ENCODE results near the gene LRCH4.

The LRCH4 gene

DNA sequence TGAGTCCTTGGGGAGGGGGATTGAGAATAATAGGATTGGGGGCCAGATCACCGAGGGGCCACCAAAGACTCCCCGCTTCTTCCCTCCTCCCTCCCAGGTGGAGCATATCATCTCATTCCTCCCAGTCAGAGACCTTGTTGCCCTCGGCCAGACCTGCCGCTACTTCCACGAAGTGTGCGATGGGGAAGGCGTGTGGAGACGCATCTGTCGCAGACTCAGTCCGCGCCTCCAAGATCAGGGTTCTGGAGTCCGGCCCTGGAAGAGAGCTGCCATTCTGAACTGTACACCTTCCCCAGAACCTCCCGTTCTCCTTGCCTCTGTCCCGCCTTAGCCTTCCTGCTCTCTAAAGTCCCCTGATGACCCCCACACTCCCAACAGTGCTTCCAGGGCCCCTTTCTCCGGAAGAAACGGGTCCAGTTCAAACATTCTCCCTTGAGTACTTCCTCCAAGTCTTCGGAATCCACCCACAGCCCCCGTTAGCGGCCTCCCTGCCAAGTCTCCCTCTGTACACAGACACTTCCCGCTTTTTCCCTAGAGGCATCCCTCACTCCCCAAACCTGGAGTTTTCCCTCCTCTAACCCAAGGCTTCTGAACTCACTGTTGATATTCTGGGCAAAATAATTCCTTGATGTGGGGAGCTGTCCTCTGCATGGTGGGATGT is 4.3 kb upstream of the LRCH4 start:
- no peaks in the 10 kb centered on the region for H3K9me2 ChIP-seq (replicated peaks; ENCODE audit: low read depth, low read length)
- H4K20me1 ChIP-seq (ENCODE audit: insufficient read depth, low read length, poor library complexity, severe bottlenecking): peaks cover 7% of the 10 kb centered on the region
- H3F3A ChIP-seq (ENCODE audit: low read depth): no peaks in the 10 kb centered on the region
- TF ChIP-seq, protein P1, sequence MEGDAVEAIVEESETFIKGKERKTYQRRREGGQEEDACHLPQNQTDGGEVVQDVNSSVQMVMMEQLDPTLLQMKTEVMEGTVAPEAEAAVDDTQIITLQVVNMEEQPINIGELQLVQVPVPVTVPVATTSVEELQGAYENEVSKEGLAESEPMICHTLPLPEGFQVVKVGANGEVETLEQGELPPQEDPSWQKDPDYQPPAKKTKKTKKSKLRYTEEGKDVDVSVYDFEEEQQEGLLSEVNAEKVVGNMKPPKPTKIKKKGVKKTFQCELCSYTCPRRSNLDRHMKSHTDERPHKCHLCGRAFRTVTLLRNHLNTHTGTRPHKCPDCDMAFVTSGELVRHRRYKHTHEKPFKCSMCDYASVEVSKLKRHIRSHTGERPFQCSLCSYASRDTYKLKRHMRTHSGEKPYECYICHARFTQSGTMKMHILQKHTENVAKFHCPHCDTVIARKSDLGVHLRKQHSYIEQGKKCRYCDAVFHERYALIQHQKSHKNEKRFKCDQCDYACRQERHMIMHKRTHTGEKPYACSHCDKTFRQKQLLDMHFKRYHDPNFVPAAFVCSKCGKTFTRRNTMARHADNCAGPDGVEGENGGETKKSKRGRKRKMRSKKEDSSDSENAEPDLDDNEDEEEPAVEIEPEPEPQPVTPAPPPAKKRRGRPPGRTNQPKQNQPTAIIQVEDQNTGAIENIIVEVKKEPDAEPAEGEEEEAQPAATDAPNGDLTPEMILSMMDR (conservative IDR thresholded peaks at IDR 0.05; ENCODE audit: low read length): no peak
- no peak for TF ChIP-seq EZH2phosphoT487 (IDR thresholded peaks at IDR 0.05; ENCODE audit: borderline replicate concordance)
- no peaks in the 10 kb centered on the region for H3K27me3 ChIP-seq (ENCODE audit: insufficient read depth, low read length, poor library complexity, severe bottlenecking)
- H3K79me2 ChIP-seq (ENCODE audit: insufficient read depth, low read length): peaks cover 7% of the 10 kb centered on the region
- H3K4me2 ChIP-seq (ENCODE audit: low read depth, low read length, poor library complexity, severe bottlenecking): no peak overlapping the region
- H2AFZ ChIP-seq (ENCODE audit: low read length): no peak overlapping the region
- H3K4me3 ChIP-seq (ENCODE audit: low read length, poor library complexity, severe bottlenecking): no peak overlapping the region
- H3K9me3 ChIP-seq (ENCODE audit: insufficient read depth, low read depth, low read length): no peaks in the 10 kb centered on the region
- peaks cover 3% of the 10 kb centered on the region for H3K4me1 ChIP-seq (ENCODE audit: insufficient read depth, low read length, poor library complexity, severe bottlenecking)
- no peaks in the 10 kb centered on the region for H3K36me3 ChIP-seq (ENCODE audit: insufficient read depth, low read length)
- H3K9ac ChIP-seq (ENCODE audit: low read depth, low read length, poor library complexity, severe bottlenecking): no peak overlapping the region

DNA sequence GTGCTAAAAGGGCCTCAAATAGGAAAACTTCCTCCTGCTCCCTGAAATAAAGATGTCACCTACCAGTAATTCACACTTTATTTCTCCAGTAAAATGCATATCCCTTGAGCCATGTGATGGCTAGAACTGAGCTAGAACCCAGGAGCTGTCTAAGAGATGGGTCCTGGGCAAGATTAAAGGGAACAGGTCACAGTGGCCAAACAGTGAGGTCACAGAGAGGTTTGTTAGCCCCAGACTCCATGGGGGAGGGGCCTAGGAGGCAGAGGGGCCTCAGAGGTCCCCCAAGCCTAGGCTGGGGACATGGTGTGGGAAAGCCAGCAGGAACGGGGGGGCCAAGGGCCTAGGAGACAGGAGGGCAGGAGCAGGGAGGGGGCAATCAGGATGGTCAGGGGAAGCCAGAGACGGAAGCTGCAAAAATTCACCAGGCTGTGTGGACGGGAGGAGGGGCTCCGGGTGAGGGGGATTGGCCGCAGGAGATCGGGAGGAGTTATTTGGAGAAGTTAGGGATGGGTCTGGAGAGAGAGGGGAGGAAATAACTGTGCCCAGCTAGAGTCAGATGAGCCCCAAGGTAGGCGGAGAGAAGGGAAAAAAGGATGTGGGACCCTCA is 3.5 kb upstream of the LRCH4 start:
- TF ChIP-seq, protein P1 (conservative IDR thresholded peaks at IDR 0.05; ENCODE audit: low read length): no peak
- TF ChIP-seq EZH2phosphoT487 (IDR thresholded peaks at IDR 0.05; ENCODE audit: borderline replicate concordance): no peak
- H4K20me1 ChIP-seq (ENCODE audit: insufficient read depth, low read length, poor library complexity, severe bottlenecking): peaks cover 14% of the 10 kb centered on the region
- no peaks in the 10 kb centered on the region for H3K9me3 ChIP-seq (ENCODE audit: insufficient read depth, low read depth, low read length)
- H3K4me3 ChIP-seq (ENCODE audit: low read length, poor library complexity, severe bottlenecking): no peak overlapping the region
- no peak overlapping the region for H3K9ac ChIP-seq (ENCODE audit: low read depth, low read length, poor library complexity, severe bottlenecking)
- no peaks in the 10 kb centered on the region for H3F3A ChIP-seq (ENCODE audit: low read depth)
- H3K27me3 ChIP-seq (ENCODE audit: insufficient read depth, low read length, poor library complexity, severe bottlenecking): no peaks in the 10 kb centered on the region
- no peaks in the 10 kb centered on the region for H3K9me2 ChIP-seq (replicated peaks; ENCODE audit: low read depth, low read length)
- peaks cover 15% of the 10 kb centered on the region for H3K79me2 ChIP-seq (ENCODE audit: insufficient read depth, low read length)
- H3K4me1 ChIP-seq (ENCODE audit: insufficient read depth, low read length, poor library complexity, severe bottlenecking): peaks cover 3% of the 10 kb centered on the region
- H3K36me3 ChIP-seq (ENCODE audit: insufficient read depth, low read length): no peaks in the 10 kb centered on the region
- no peak overlapping the region for H3K4me2 ChIP-seq (ENCODE audit: low read depth, low read length, poor library complexity, severe bottlenecking)
- H2AFZ ChIP-seq (ENCODE audit: low read length): no peak overlapping the region

DNA sequence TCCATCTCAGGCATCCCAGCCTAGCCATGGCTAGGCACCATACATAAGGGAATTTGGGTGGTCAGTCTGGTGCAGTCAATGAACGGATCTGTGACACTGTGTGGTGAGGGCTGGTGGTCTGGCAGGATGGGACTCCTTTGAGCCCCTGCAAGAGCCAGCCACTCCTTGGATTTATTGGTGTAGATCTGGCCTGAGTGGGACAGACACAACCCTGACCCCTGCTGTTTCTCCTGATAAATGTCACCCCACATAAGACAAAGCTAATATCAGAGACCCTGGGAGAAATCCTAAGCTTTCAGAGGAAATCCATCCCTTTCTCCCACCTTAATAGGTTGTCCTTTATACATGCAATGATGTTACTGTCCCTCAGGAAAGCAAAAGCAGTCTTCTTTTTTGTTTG is 2.5 kb upstream of the LRCH4 start:
- H3K9me3 ChIP-seq (ENCODE audit: insufficient read depth, low read depth, low read length): no peaks in the 10 kb centered on the region
- peaks cover 22% of the 10 kb centered on the region for H3K79me2 ChIP-seq (ENCODE audit: insufficient read depth, low read length)
- peaks cover 5% of the 10 kb centered on the region for H3K4me1 ChIP-seq (ENCODE audit: insufficient read depth, low read length, poor library complexity, severe bottlenecking)
- no peak for TF ChIP-seq EZH2phosphoT487 (IDR thresholded peaks at IDR 0.05; ENCODE audit: borderline replicate concordance)
- TF ChIP-seq, protein P1 (conservative IDR thresholded peaks at IDR 0.05; ENCODE audit: low read length): peak; percentile 64
- H3K4me3 ChIP-seq (ENCODE audit: low read length, poor library complexity, severe bottlenecking): no peak overlapping the region
- H3K36me3 ChIP-seq (ENCODE audit: insufficient read depth, low read length): no peaks in the 10 kb centered on the region
- H3K9me2 ChIP-seq (replicated peaks; ENCODE audit: low read depth, low read length): no peaks in the 10 kb centered on the region
- H3K27me3 ChIP-seq (ENCODE audit: insufficient read depth, low read length, poor library complexity, severe bottlenecking): no peaks in the 10 kb centered on the region
- no peak overlapping the region for H3K4me2 ChIP-seq (ENCODE audit: low read depth, low read length, poor library complexity, severe bottlenecking)
- peaks cover 2% of the 10 kb centered on the region; the same call in 1 of the 2 replicates for H3F3A ChIP-seq (ENCODE audit: low read depth)
- no peak overlapping the region for H3K9ac ChIP-seq (ENCODE audit: low read depth, low read length, poor library complexity, severe bottlenecking)
- H4K20me1 ChIP-seq (ENCODE audit: insufficient read depth, low read length, poor library complexity, severe bottlenecking): peaks cover 19% of the 10 kb centered on the region
- H2AFZ ChIP-seq (ENCODE audit: low read length): no peak overlapping the region

Data from Loucy (cell line).